Measurements from ENCODE around the gene PRICKLE2.

Gene PRICKLE2

GRCh38 chr3:64187065-64187959, 38.0 kb downstream of the PRICKLE2 start:
- no peak for TF ChIP-seq POLR2AphosphoS5 (IDR thresholded peaks at IDR 0.05; ENCODE audit: low read depth, low read length)
- no peak for TF ChIP-seq PAX5 (IDR thresholded peaks at IDR 0.05; ENCODE audit: insufficient read depth, low read length, severe bottlenecking)
- no peak for TF ChIP-seq POLR2A (IDR thresholded peaks at IDR 0.05; ENCODE audit: low read depth, low read length)
- no peak for TF ChIP-seq POU2F2 (IDR thresholded peaks at IDR 0.05; ENCODE audit: low read depth, low read length)
- TF ChIP-seq SPI1 (IDR thresholded peaks at IDR 0.05; ENCODE audit: low read depth, low read length), result no peak
- TF ChIP-seq TAF1 (IDR thresholded peaks at IDR 0.05; ENCODE audit: low read depth, low read length), result no peak
- FAIRE-seq (no peak), DNase-seq (ENCODE audit: insufficient read length, low spot score) (no peak)

- FAIRE-seq, result no peak
- DNase-seq (ENCODE audit: insufficient read length, low spot score), result no peak
- TF ChIP-seq PAX5 (IDR thresholded peaks at IDR 0.05; ENCODE audit: insufficient read depth, low read length, severe bottlenecking) (no peak), POU2F2 (IDR thresholded peaks at IDR 0.05; ENCODE audit: low read depth, low read length) (no peak), TAF1 (IDR thresholded peaks at IDR 0.05; ENCODE audit: low read depth, low read length) (no peak), POLR2AphosphoS5 (IDR thresholded peaks at IDR 0.05; ENCODE audit: low read depth, low read length) (no peak), SPI1 (IDR thresholded peaks at IDR 0.05; ENCODE audit: low read depth, low read length) (no peak), POLR2A (IDR thresholded peaks at IDR 0.05; ENCODE audit: low read depth, low read length) (no peak)
Measured at GRCh38 chr3:64186667-64187064, 38.6 kb downstream of the PRICKLE2 start.

GRCh38 chr3:64185436-64185835, 39.8 kb downstream of the PRICKLE2 start:
- FAIRE-seq (no peak), DNase-seq (ENCODE audit: insufficient read length, low spot score) (no peak)
- no peak for TF ChIP-seq POLR2A (IDR thresholded peaks at IDR 0.05; ENCODE audit: low read depth, low read length)

GRCh38 chr3:64184621-64185020, 40.6 kb downstream of the PRICKLE2 start:
- TF ChIP-seq POU2F2 (IDR thresholded peaks at IDR 0.05; ENCODE audit: low read depth, low read length), result no peak
- no peak for TF ChIP-seq SPI1 (IDR thresholded peaks at IDR 0.05; ENCODE audit: low read depth, low read length)
- no peak for TF ChIP-seq POLR2AphosphoS5 (IDR thresholded peaks at IDR 0.05; ENCODE audit: low read depth, low read length)
- TF ChIP-seq POLR2A (IDR thresholded peaks at IDR 0.05; ENCODE audit: low read depth, low read length), result no peak
- TF ChIP-seq PAX5 (IDR thresholded peaks at IDR 0.05; ENCODE audit: insufficient read depth, low read length, severe bottlenecking), result no peak
- no peak for TF ChIP-seq TAF1 (IDR thresholded peaks at IDR 0.05; ENCODE audit: low read depth, low read length)
- DNase-seq (ENCODE audit: insufficient read length, low spot score) (no peak), FAIRE-seq (no peak)

GRCh38 chr3:64179860-64180259, 45.4 kb downstream of the PRICKLE2 start:
- no peak for TF ChIP-seq POLR2AphosphoS5 (IDR thresholded peaks at IDR 0.05; ENCODE audit: low read depth, low read length)
- TF ChIP-seq SPI1 (IDR thresholded peaks at IDR 0.05; ENCODE audit: low read depth, low read length), result no peak
- no peak for TF ChIP-seq PAX5 (IDR thresholded peaks at IDR 0.05; ENCODE audit: insufficient read depth, low read length, severe bottlenecking)
- no peak for TF ChIP-seq POU2F2 (IDR thresholded peaks at IDR 0.05; ENCODE audit: low read depth, low read length)
- no peak for TF ChIP-seq POLR2A (IDR thresholded peaks at IDR 0.05; ENCODE audit: low read depth, low read length)
- no peak for TF ChIP-seq TAF1 (IDR thresholded peaks at IDR 0.05; ENCODE audit: low read depth, low read length)
- FAIRE-seq (no peak), DNase-seq (ENCODE audit: insufficient read length, low spot score) (no peak)

- TF ChIP-seq TAF1 (IDR thresholded peaks at IDR 0.05; ENCODE audit: low read depth, low read length), result no peak
- TF ChIP-seq POLR2AphosphoS5 (IDR thresholded peaks at IDR 0.05; ENCODE audit: low read depth, low read length), result no peak
- TF ChIP-seq SPI1 (IDR thresholded peaks at IDR 0.05; ENCODE audit: low read depth, low read length), result no peak
- FAIRE-seq, result no peak
- no peak for DNase-seq (ENCODE audit: insufficient read length, low spot score)
Measured at GRCh38 chr3:64179249-64179648, 46.0 kb downstream of the PRICKLE2 start.

- no peak for TF ChIP-seq POU2F2 (IDR thresholded peaks at IDR 0.05; ENCODE audit: low read depth, low read length)
- no peak for TF ChIP-seq TAF1 (IDR thresholded peaks at IDR 0.05; ENCODE audit: low read depth, low read length)
- DNase-seq (ENCODE audit: insufficient read length, low spot score), result no peak
- no peak for FAIRE-seq
Measured at GRCh38 chr3:64178419-64178818, 46.8 kb downstream of the PRICKLE2 start.

- no peak for TF ChIP-seq POLR2A (IDR thresholded peaks at IDR 0.05; ENCODE audit: low read depth, low read length)
- no peak for TF ChIP-seq PAX5 (IDR thresholded peaks at IDR 0.05; ENCODE audit: insufficient read depth, low read length, severe bottlenecking)
- no peak for TF ChIP-seq TAF1 (IDR thresholded peaks at IDR 0.05; ENCODE audit: low read depth, low read length)
- TF ChIP-seq SPI1 (IDR thresholded peaks at IDR 0.05; ENCODE audit: low read depth, low read length), result no peak
- no peak for TF ChIP-seq POU2F2 (IDR thresholded peaks at IDR 0.05; ENCODE audit: low read depth, low read length)
- TF ChIP-seq POLR2AphosphoS5 (IDR thresholded peaks at IDR 0.05; ENCODE audit: low read depth, low read length), result no peak
- DNase-seq (ENCODE audit: insufficient read length, low spot score) (no peak), FAIRE-seq (no peak)
Measured at GRCh38 chr3:64176461-64176996, 48.7 kb downstream of the PRICKLE2 start.

- DNase-seq (ENCODE audit: insufficient read length, low spot score) (no peak), FAIRE-seq (no peak)
- no peak for TF ChIP-seq POU2F2 (IDR thresholded peaks at IDR 0.05; ENCODE audit: low read depth, low read length)
- no peak for TF ChIP-seq POLR2A (IDR thresholded peaks at IDR 0.05; ENCODE audit: low read depth, low read length)
- TF ChIP-seq SPI1 (IDR thresholded peaks at IDR 0.05; ENCODE audit: low read depth, low read length), result no peak
- TF ChIP-seq POLR2AphosphoS5 (IDR thresholded peaks at IDR 0.05; ENCODE audit: low read depth, low read length), result no peak
- no peak for TF ChIP-seq TAF1 (IDR thresholded peaks at IDR 0.05; ENCODE audit: low read depth, low read length)
- TF ChIP-seq PAX5 (IDR thresholded peaks at IDR 0.05; ENCODE audit: insufficient read depth, low read length, severe bottlenecking), result no peak
Measured at GRCh38 chr3:64174328-64174727, 50.9 kb downstream of the PRICKLE2 start.

GRCh38 chr3:64173563-64173962, 51.7 kb downstream of the PRICKLE2 start:
- no peak for FAIRE-seq
- no peak for DNase-seq (ENCODE audit: insufficient read length, low spot score)

More at GRCh38 chr3:64173563-64173962, 51.7 kb downstream of the PRICKLE2 start:
- TF ChIP-seq SPI1 (IDR thresholded peaks at IDR 0.05; ENCODE audit: low read depth, low read length), result no peak
- no peak for TF ChIP-seq TAF1 (IDR thresholded peaks at IDR 0.05; ENCODE audit: low read depth, low read length)
- no peak for TF ChIP-seq POLR2AphosphoS5 (IDR thresholded peaks at IDR 0.05; ENCODE audit: low read depth, low read length)
- TF ChIP-seq POLR2A (IDR thresholded peaks at IDR 0.05; ENCODE audit: low read depth, low read length), result no peak
- no peak for TF ChIP-seq PAX5 (IDR thresholded peaks at IDR 0.05; ENCODE audit: insufficient read depth, low read length, severe bottlenecking)
- no peak for TF ChIP-seq POU2F2 (IDR thresholded peaks at IDR 0.05; ENCODE audit: low read depth, low read length)

Data from GM12891 (cell line).